ENCODE measurements around the gene PCSK7. TPM values are rescaled to one million over a fixed set of nuclear protein-coding genes. Genes with fewer than 3 reads are reported as not detected.
A peak's percentile ranks its signal among the peaks of the same experiment; 100 is the strongest.

PCSK7 gene
- total RNA-seq, 1 experiment from 2014 or later: 50.7 TPM

GRCh38 chr11:117172724-117173421 is 59.0 kb downstream of the PCSK7 start:
- Histone ChIP-seq H3K79me2 (ENCODE audit: insufficient read depth, low read length) (no peaks in the 10 kb centered on the region), H3K4me1 (ENCODE audit: insufficient read depth, low read length) (no peaks in the 10 kb centered on the region), H2AK5ac (ENCODE audit: insufficient read length, low read length) (no peak overlapping the region), H3K23ac (ENCODE audit: insufficient read length, low read depth, low read length) (no peak overlapping the region), H3K9me3 (ENCODE audit: control insufficient read depth, low read depth, low read length) (no peaks in the 10 kb centered on the region), H4K5ac (ENCODE audit: insufficient read length, low read depth, low read length) (no peak overlapping the region), H3K4ac (ENCODE audit: low read depth, low read length) (no peak overlapping the region), H3K56ac (ENCODE audit: insufficient read length, low read depth, low read length) (no peak overlapping the region), H3K79me1 (ENCODE audit: insufficient read depth, low read depth, low read length, poor library complexity, severe bottlenecking) (no peaks in the 10 kb centered on the region), H2BK12ac (ENCODE audit: insufficient read length, low read depth, low read length) (no peak overlapping the region), H3K14ac (ENCODE audit: insufficient read depth, low read length) (no peak overlapping the region), H3K4me2 (ENCODE audit: insufficient read depth, insufficient read length, low read length) (no peak overlapping the region), H2BK15ac (ENCODE audit: low read depth, low read length) (no peak overlapping the region), H2AFZ (ENCODE audit: low read length) (no peak overlapping the region), H3T11ph (ENCODE audit: low read length) (no peak overlapping the region), H2BK20ac (ENCODE audit: low read depth, low read length, poor library complexity, severe bottlenecking) (no peak overlapping the region), H4K8ac (replicated peaks; ENCODE audit: insufficient read length, low read depth, low read length) (no peak overlapping the region), H3K27ac (ENCODE audit: insufficient read length, low read depth, low read length) (no peak overlapping the region), H4K20me1 (ENCODE audit: control insufficient read depth, insufficient read depth, insufficient read length) (no peaks in the 10 kb centered on the region), H3K18ac (ENCODE audit: insufficient read length, low read depth, low read length) (no peak overlapping the region), H3K9ac (ENCODE audit: extremely low read depth, insufficient read length, low read length) (no peak overlapping the region), H2BK5ac (ENCODE audit: insufficient read length, low read length) (no peak overlapping the region), H3K23me2 (ENCODE audit: insufficient read length, low read depth, low read length, poor library complexity, severe bottlenecking) (no peaks in the 10 kb centered on the region), H2BK120ac (ENCODE audit: low read depth, low read length, poor library complexity, severe bottlenecking) (no peak overlapping the region), H3K27me3 (ENCODE audit: insufficient read depth, low read length) (no peaks in the 10 kb centered on the region), H4K91ac (ENCODE audit: insufficient read length, low read depth, low read length) (no peak overlapping the region)
- H3K27ac Mint-ChIP-seq: peak overlapping the region; percentile 46 to 94 (median 68); a peak in 4 of 7 replicates
- H3K36me3 Mint-ChIP-seq (ENCODE audit: insufficient read depth in 1 of 3, low read depth in 3 of 3): peaks cover 6 to 50% (median 29%) of the 10 kb centered on the region in 3 experiments; a peak in 6 of 7 replicates
- WGBS (ENCODE audit: extremely low coverage, insufficient read length, low lambda C conversion rate): no CpG with 5 or more reads among the region's 14 CpGs
- no peak for TF ChIP-seq CTCF (conservative IDR thresholded peaks at IDR 0.05)
- no peaks in the 10 kb centered on the region for H3K9me3 Mint-ChIP-seq
- peaks cover 20 to 27% of the 10 kb centered on the region in 2 experiments for H3K4me1 Mint-ChIP-seq
- DNase-seq: no peak
- no peak overlapping the region for H3K4me3 Mint-ChIP-seq
- no peaks in the 10 kb centered on the region for H3K27me3 Mint-ChIP-seq (ENCODE audit: low read depth)
